Aorta (tissue), 5 donors: ENCODE results near the gene PRRC2B. TPM values are rescaled to one million over a fixed set of nuclear protein-coding genes. Genes with fewer than 3 reads are reported as not detected.
"Not testable (repeated sequence)": the region's sequence is repeated elsewhere in the genome, so short reads cannot be mapped to it uniquely, and the experiment has no call there.

Experiments
- ATAC-seq: fragments of 200-7000 bp; cut with Tn5 transposase; one replicate; pipeline ENCODE4 v1.9.1; 2022; ENCODE audit warnings: moderate library complexity; ENCODE audit not compliant: low FRiP score
- DNase-seq, 2 donors: peaks; one replicate each; pipeline ENCODE4 v3.0.0-alpha.2; 2020
- H3K27ac ChIP-seq, 2 donors: one replicate each; pipeline ENCODE4 v1.5.1; 2013; ENCODE audit warnings: low read length in 2 of 2, mild to moderate bottlenecking in 2 of 2, moderate library complexity in 2 of 2, control low read depth in 1 of 2, inconsistent platforms in 1 of 2, low read depth in 1 of 2
- H3K27me3 ChIP-seq, 2 donors: one replicate each; pipeline ENCODE4 v1.6.1; 2013; ENCODE audit warnings: control low read depth in 1 of 2, low read length in 1 of 2, mild to moderate bottlenecking in 1 of 2, moderate library complexity in 1 of 2; ENCODE audit not compliant: insufficient read depth in 2 of 2, control insufficient read depth in 1 of 2
- H3K36me3 ChIP-seq, 2 donors: one replicate each; pipeline ENCODE4 v1.6.1; 2013; ENCODE audit warnings: control low read depth in 1 of 2, low read length in 1 of 2, mild to moderate bottlenecking in 1 of 2; ENCODE audit not compliant: insufficient read depth in 2 of 2, control insufficient read depth in 1 of 2
- H3K4me1 ChIP-seq, 2 donors: one replicate each; pipeline ENCODE4 v1.6.1; 2013; ENCODE audit warnings: low read length in 2 of 2, control low read depth in 1 of 2, mild to moderate bottlenecking in 1 of 2, moderate library complexity in 1 of 2; ENCODE audit not compliant: insufficient read depth in 2 of 2, control insufficient read depth in 1 of 2
- H3K4me3 ChIP-seq, 2 donors: one replicate each; pipeline ENCODE4 v1.5.1; 2013; ENCODE audit warnings: low read length in 2 of 2, control low read depth in 1 of 2, mild to moderate bottlenecking in 1 of 2
- H3K9me3 ChIP-seq: one replicate; pipeline ENCODE4 v1.6.1; 2013; ENCODE audit warnings: mild to moderate bottlenecking, low read length; ENCODE audit not compliant: control insufficient read depth
- WGBS, 2 donors: extraction: QIAGEN DNeasy Blood & Tissue Kit; methylation state at CpG; one replicate each; pipeline ENCODE4 v1.1.7; 2013; 5-methylcytosine and 5-hydroxymethylcytosine counted together
- intact Hi-C, 2 donors: fragments of 100-400 bp; cut with DNase I; formaldehyde crosslinking; loops; one replicate each; pipeline versions ENCODE4 v1.14.2 to v1.15.0; 2022
- polyA plus RNA-seq, 2 donors: library from polyadenylated mRNA; stranded (reverse); fragments of 200-250 nt; gene quantifications; one replicate each; pipeline ENCODE4 v1.2.3, GENCODE V29; 2013
- total RNA-seq, 2 donors: library from RNA; stranded (reverse); fragmentation: NEBNext Ultra II Directional; extraction: Animal tissue kit (Norgen Biotek cat#: 25700); gene quantifications; one replicate each; pipeline ENCODE4 v1.2.1, GENCODE V29; 2021
- donor health status: healthy with polysubstance abuse.
- donor health status: Bipolar disorder and iron deficiency.
- donor health status: DM: no; HTN: no; CAD: no.
- donor health status: DM: no; HTN: no; CAD: no.
- donor health status: DM: yes; HTN: yes; CAD: no.

The PRRC2B gene
- total and polyA plus RNA-seq, 4 donors, result 23.9 to 263 (median 125) TPM

- DNase-seq, result no peak
These were observed 76.1 kb downstream of the PRRC2B start for GRCh38 chr9:131469951-131470350.

GRCh38 chr9:131470581-131470991 lies 76.7 kb downstream of the PRRC2B start:
- H3K4me1 ChIP-seq, result no peaks in the 10 kb centered on the region
- no peak overlapping the region for H3K27ac ChIP-seq
- H3K36me3 ChIP-seq, result peaks cover 3 to 18% of the 10 kb centered on the region in 2 donors
- H3K9me3 ChIP-seq, result no peaks in the 10 kb centered on the region
- DNase-seq, result peak in 1 of 2 donors; percentile 59
- no peak for ATAC-seq
- no peak overlapping the region for H3K4me3 ChIP-seq
- intact Hi-C loops, result loop anchor here in 1 of 2 donors (10.0 kb wide), 1 partner anchor 116 kb away; no protein-coding TSS in a partner anchor
- 98% methylated on average over 12 of the region's 12 CpGs for WGBS, 2 donors
- no peaks in the 10 kb centered on the region for H3K27me3 ChIP-seq

More at GRCh38 chr9:131469951-131470350, 76.1 kb downstream of the PRRC2B start:
- WGBS, 2 donors, result 93 to 94% methylated on average over 16 of the region's 16 CpGs
- Histone ChIP-seq H3K9me3 (no peaks in the 10 kb centered on the region), H3K36me3 (peaks cover 3 to 15% of the 10 kb centered on the region in 2 donors), H3K4me1 (no peaks in the 10 kb centered on the region), H3K4me3 (no peak overlapping the region), H3K27ac (no peak overlapping the region), H3K27me3 (no peaks in the 10 kb centered on the region)
- intact Hi-C loops, result loop anchor here in 1 of 2 donors (10.0 kb wide), 1 partner anchor 115 kb away; no protein-coding TSS in a partner anchor
- ATAC-seq, result no peak

- H3K36me3 ChIP-seq, result peaks cover 3 to 19% of the 10 kb centered on the region in 2 donors
- intact Hi-C loops, result loop anchor here in 1 of 2 donors (10.0 kb wide), 1 partner anchor 117 kb away; no protein-coding TSS in a partner anchor
- WGBS, 2 donors, result 90 to 97% methylated on average over 3 to 5 of the region's 5 CpGs
- not testable (repeated sequence) for DNase-seq, H3K27me3 ChIP-seq, H3K4me3 ChIP-seq, H3K9me3 ChIP-seq, ATAC-seq, H3K4me1 ChIP-seq, H3K27ac ChIP-seq
These were observed 78.2 kb downstream of the PRRC2B start for GRCh38 chr9:131472085-131472484.

- H3K4me1 ChIP-seq, result no peaks in the 10 kb centered on the region
- no peak for ATAC-seq
- DNase-seq, result peak in 1 of 2 donors; percentile 62
- H3K9me3 ChIP-seq, result no peaks in the 10 kb centered on the region
- peaks cover 0 to 14% of the 10 kb centered on the region in 2 donors for H3K36me3 ChIP-seq
- intact Hi-C loops, result loop anchor here in 1 of 2 donors (10.0 kb wide), 1 partner anchor 119 kb away; no protein-coding TSS in a partner anchor
- WGBS, 2 donors, result 92% methylated on average over 9 of the region's 9 CpGs
- H3K27me3 ChIP-seq, result no peaks in the 10 kb centered on the region
- H3K27ac ChIP-seq, result no peak overlapping the region
- H3K4me3 ChIP-seq, result no peak overlapping the region
These were observed 79.5 kb downstream of the PRRC2B start for GRCh38 chr9:131473198-131473885.

DNA sequence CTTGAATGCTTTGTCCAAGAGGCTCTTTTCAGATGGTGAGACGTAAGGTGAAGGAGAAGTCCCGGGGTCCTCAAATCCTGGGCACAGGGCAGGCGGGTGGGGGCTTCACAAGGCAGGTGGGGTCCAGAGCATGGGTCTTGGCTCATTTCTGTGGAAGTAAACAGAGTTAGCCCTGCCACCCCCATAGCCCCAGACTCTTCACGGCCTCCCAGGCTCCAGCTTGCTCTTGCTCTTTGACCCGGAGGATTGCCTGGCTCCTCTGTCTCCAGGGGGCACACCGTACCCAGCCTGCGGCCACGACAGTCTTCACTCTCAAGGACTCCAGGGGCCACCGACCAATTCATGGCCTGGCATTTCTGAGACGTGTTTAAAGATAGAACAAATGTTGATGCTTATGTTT lies 80.0 kb downstream of the PRRC2B start:
- no peaks in the 10 kb centered on the region for H3K9me3 ChIP-seq
- WGBS, 2 donors, result 72 to 74% methylated on average over 10 of the region's 10 CpGs
- no peak overlapping the region for H3K27ac ChIP-seq
- no peaks in the 10 kb centered on the region for H3K27me3 ChIP-seq
- peak in 1 of 2 donors; percentile 65 for DNase-seq
- H3K4me1 ChIP-seq, result no peaks in the 10 kb centered on the region
- H3K36me3 ChIP-seq, result peaks cover 0 to 14% of the 10 kb centered on the region in 2 donors
- ATAC-seq, result no peak
- no peak overlapping the region for H3K4me3 ChIP-seq
- intact Hi-C loops, result loop anchor here in 1 of 2 donors (10.0 kb wide), 1 partner anchor 119 kb away; no protein-coding TSS in a partner anchor

DNA sequence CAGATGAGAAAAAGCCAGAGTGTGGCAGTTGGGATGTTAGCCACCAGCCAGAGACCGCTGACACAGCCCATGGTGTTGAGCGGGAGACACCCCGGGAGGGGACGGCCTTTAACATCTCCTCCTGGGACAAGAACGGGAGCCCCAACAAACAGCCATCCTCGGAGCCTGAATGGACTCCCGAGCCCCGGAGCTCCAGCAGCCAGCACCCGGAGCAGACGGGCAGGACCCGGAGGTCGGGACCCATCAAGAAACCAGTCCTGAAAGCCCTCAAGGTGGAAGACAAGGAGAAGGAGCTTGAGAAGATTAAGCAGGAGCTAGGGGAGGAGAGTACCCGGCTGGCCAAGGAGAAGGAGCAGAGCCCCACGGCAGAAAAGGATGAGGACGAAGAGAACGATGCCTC lies 80.8 kb downstream of the PRRC2B start:
- no peaks in the 10 kb centered on the region for H3K27me3 ChIP-seq
- H3K36me3 ChIP-seq, result peaks cover 0 to 16% of the 10 kb centered on the region in 2 donors
- DNase-seq (no peak), ATAC-seq (no peak)
- intact Hi-C loops, result loop anchor here (5.0 to 10.0 kb wide), 3 partner anchors 97 to 122 kb away; no protein-coding TSS in a partner anchor
- H3K9me3 ChIP-seq, result no peaks in the 10 kb centered on the region
- WGBS, 2 donors, result 84% methylated on average over 16 of the region's 16 CpGs
- H3K4me3 ChIP-seq, result no peak overlapping the region
- H3K27ac ChIP-seq, result no peak overlapping the region
- H3K4me1 ChIP-seq, result no peaks in the 10 kb centered on the region

GRCh38 chr9:131475111-131475955 lies 81.4 kb downstream of the PRRC2B start:
- ATAC-seq, result no peak
- no peak overlapping the region for H3K27ac ChIP-seq
- peak in 1 of 2 donors; percentile 74 for DNase-seq
- H3K4me1 ChIP-seq, result no peaks in the 10 kb centered on the region
- WGBS, 2 donors, result 90 to 93% methylated on average over 46 of the region's 46 CpGs
- no peaks in the 10 kb centered on the region for H3K9me3 ChIP-seq
- intact Hi-C loops, result loop anchor here (5.0 to 10.0 kb wide), 3 partner anchors 98 to 123 kb away; no protein-coding TSS in a partner anchor
- H3K27me3 ChIP-seq, result no peaks in the 10 kb centered on the region
- peaks cover 0 to 12% of the 10 kb centered on the region in 2 donors for H3K36me3 ChIP-seq
- H3K4me3 ChIP-seq, result no peak overlapping the region

- no peaks in the 10 kb centered on the region for H3K9me3 ChIP-seq
- intact Hi-C loops, result loop anchor here (5.0 to 10.0 kb wide), 3 partner anchors 99 to 124 kb away; no protein-coding TSS in a partner anchor
- H3K27me3 ChIP-seq, result no peaks in the 10 kb centered on the region
- DNase-seq (no peak), ATAC-seq (no peak)
- WGBS, 2 donors, result 79 to 86% methylated on average over 34 to 40 of the region's 40 CpGs
- no peak overlapping the region for H3K27ac ChIP-seq
- no peak overlapping the region for H3K4me3 ChIP-seq
- H3K36me3 ChIP-seq, result peaks cover 0 to 7% of the 10 kb centered on the region in 2 donors
- no peaks in the 10 kb centered on the region for H3K4me1 ChIP-seq
These were observed 82.3 kb downstream of the PRRC2B start for GRCh38 chr9:131475956-131476776.
